ENCODE measurements around the gene C5AR1.
"Not testable (repeated sequence)": the region's sequence is repeated elsewhere in the genome, so short reads cannot be mapped to it uniquely, and the experiment has no call there.

C5AR1 gene

GRCh38 chr19:47343194-47343802 is 33.6 kb downstream of the C5AR1 start:
- no peak overlapping the region for H2AFZ ChIP-seq (ENCODE audit: low read length)
- no peak overlapping the region for H3K4me3 ChIP-seq (ENCODE audit: low read depth, low read length, poor library complexity, severe bottlenecking)
- no peaks in the 10 kb centered on the region for H3K9me2 ChIP-seq (ENCODE audit: low read depth, low read length)
- H3K27ac ChIP-seq (ENCODE audit: low read depth, low read length, poor library complexity, severe bottlenecking), result no peak overlapping the region
- H3K27me3 ChIP-seq (ENCODE audit: insufficient read depth, low read length), result peaks cover 7% of the 10 kb centered on the region; the same call in 1 of the 2 replicates
- no peak overlapping the region for H3K9ac ChIP-seq (ENCODE audit: low read length)
- H3K9me3 ChIP-seq (ENCODE audit: low read length), result no peaks in the 10 kb centered on the region
- H3K79me2 ChIP-seq (ENCODE audit: insufficient read depth, low read length), result no peaks in the 10 kb centered on the region
- no peaks in the 10 kb centered on the region for H3F3A ChIP-seq (ENCODE audit: insufficient read depth, low read length)
- no peak overlapping the region for H3K4me2 ChIP-seq (ENCODE audit: low read length)
- no peaks in the 10 kb centered on the region for H4K20me1 ChIP-seq (ENCODE audit: insufficient read depth, low read length)
- H3K36me3 ChIP-seq (ENCODE audit: insufficient read depth, low read length), result no peaks in the 10 kb centered on the region; the same call in 1 of the 2 replicates
- TF ChIP-seq EZH2 (IDR thresholded peaks at IDR 0.05; ENCODE audit: borderline replicate concordance, low read length) (no peak), CTCF (IDR thresholded peaks at IDR 0.05; ENCODE audit: low read length) (no peak)
- peaks cover 8% of the 10 kb centered on the region for H3K4me1 ChIP-seq (ENCODE audit: insufficient read depth, low read length, severe bottlenecking)

- Histone ChIP-seq H3F3A (ENCODE audit: insufficient read depth, low read length) (no peaks in the 10 kb centered on the region), H3K27ac (ENCODE audit: low read depth, low read length, poor library complexity, severe bottlenecking) (no peak overlapping the region), H3K9me2 (ENCODE audit: low read depth, low read length) (no peaks in the 10 kb centered on the region), H3K79me2 (ENCODE audit: insufficient read depth, low read length) (no peaks in the 10 kb centered on the region), H3K27me3 (ENCODE audit: insufficient read depth, low read length) (peaks cover 7% of the 10 kb centered on the region; the same call in 1 of the 2 replicates), H3K4me1 (ENCODE audit: insufficient read depth, low read length, severe bottlenecking) (peaks cover 14% of the 10 kb centered on the region), H3K4me2 (ENCODE audit: low read length) (no peak overlapping the region), H3K9me3 (ENCODE audit: low read length) (no peaks in the 10 kb centered on the region), H3K36me3 (ENCODE audit: insufficient read depth, low read length) (no peaks in the 10 kb centered on the region; the same call in 1 of the 2 replicates), H2AFZ (ENCODE audit: low read length) (no peak overlapping the region), H4K20me1 (ENCODE audit: insufficient read depth, low read length) (no peaks in the 10 kb centered on the region), H3K9ac (ENCODE audit: low read length) (no peak overlapping the region), H3K4me3 (ENCODE audit: low read depth, low read length, poor library complexity, severe bottlenecking) (no peak overlapping the region)
- no peak for TF ChIP-seq EZH2 (IDR thresholded peaks at IDR 0.05; ENCODE audit: borderline replicate concordance, low read length)
- TF ChIP-seq CTCF (IDR thresholded peaks at IDR 0.05; ENCODE audit: low read length), result no peak
These were observed 34.8 kb downstream of the C5AR1 start for GRCh38 chr19:47344425-47344824.

- not testable (repeated sequence) for H3K9ac ChIP-seq (ENCODE audit: low read length); H3K9me2 ChIP-seq (ENCODE audit: low read depth, low read length); H4K20me1 ChIP-seq (ENCODE audit: insufficient read depth, low read length); H3K36me3 ChIP-seq (ENCODE audit: insufficient read depth, low read length); H3K4me3 ChIP-seq (ENCODE audit: low read depth, low read length, poor library complexity, severe bottlenecking); H3K9me3 ChIP-seq (ENCODE audit: low read length); H3K27ac ChIP-seq (ENCODE audit: low read depth, low read length, poor library complexity, severe bottlenecking); H2AFZ ChIP-seq (ENCODE audit: low read length); H3K27me3 ChIP-seq (ENCODE audit: insufficient read depth, low read length); H3K4me2 ChIP-seq (ENCODE audit: low read length); H3F3A ChIP-seq (ENCODE audit: insufficient read depth, low read length)
- peaks cover 10% of the 10 kb centered on the region for H3K79me2 ChIP-seq (ENCODE audit: insufficient read depth, low read length)
- H3K4me1 ChIP-seq (ENCODE audit: insufficient read depth, low read length, severe bottlenecking), result peaks cover 28% of the 10 kb centered on the region
These were observed 36.4 kb downstream of the C5AR1 start for GRCh38 chr19:47346024-47346423.
